SH-SY5Y (cell line): Measurements from ENCODE around the gene TIGD4.

Experiments
- GATA2 ChIP-seq: IDR thresholded peaks from 2 replicates; pipeline ENCODE4 v1.6.1; 2011; ENCODE audit warnings: mild to moderate bottlenecking, low read depth, low read length
- GATA3 ChIP-seq: IDR thresholded peaks from 2 replicates; pipeline ENCODE4 v1.6.1; 2011; ENCODE audit warnings: low read depth, mild to moderate bottlenecking, low read length, moderate library complexity

DNA sequence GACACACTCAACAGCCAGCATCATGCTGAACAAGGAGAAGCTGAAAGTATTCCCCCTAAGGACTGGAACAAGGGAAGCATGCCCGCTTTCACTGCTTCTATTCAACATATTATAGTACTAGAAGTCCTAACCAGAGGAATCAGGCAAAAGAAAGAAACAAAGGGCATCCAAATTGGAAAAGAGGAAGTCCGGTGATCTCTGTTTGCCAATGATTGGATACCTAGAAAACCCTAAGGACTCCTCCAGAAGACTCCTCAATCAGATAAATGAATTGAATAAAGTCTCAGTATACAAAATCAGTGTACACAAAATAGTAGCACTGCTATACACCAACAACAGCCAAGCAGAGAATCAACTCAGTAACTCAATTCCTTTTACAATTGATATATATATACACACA lies 45.0 kb upstream of the TIGD4 start:
- TF ChIP-seq GATA3 (no peak), GATA2 (no peak)
